Amygdala (tissue), 56 donors: ENCODE results near the gene CCDC40.
A peak's percentile ranks its signal among the peaks of the same experiment; 100 is the strongest.

ENCODE experiments used
- DNase-seq, 56 donors: peaks; one replicate each; lab custom pipeline; 2025; lab: John Stamatoyannopoulos, UW

The CCDC40 gene

GRCh38 chr17:80123791-80124190, 87.3 kb downstream of the CCDC40 start:
- DNase-seq: no peak

GRCh38 chr17:80124351-80124981, 88.0 kb downstream of the CCDC40 start:
- DNase-seq: no peak

GRCh38 chr17:80125656-80126448, 89.4 kb downstream of the CCDC40 start:
- no peak for DNase-seq

- no peak for DNase-seq
Observed at GRCh38 chr17:80126449-80126715, 89.9 kb downstream of the CCDC40 start.

GRCh38 chr17:80129006-80129565, 92.6 kb downstream of the CCDC40 start:
- DNase-seq: no peak

- DNase-seq: no peak
Observed at GRCh38 chr17:80130992-80131391, 94.5 kb downstream of the CCDC40 start.

- no peak for DNase-seq
Observed at GRCh38 chr17:80132906-80133625, 96.6 kb downstream of the CCDC40 start.

GRCh38 chr17:80133626-80133970, 97.2 kb downstream of the CCDC40 start:
- DNase-seq: no peak

GRCh38 chr17:80137131-80137530, 100.7 kb downstream of the CCDC40 start:
- DNase-seq: no peak

- DNase-seq: no peak
Observed at GRCh38 chr17:80138856-80139426, 102.5 kb downstream of the CCDC40 start.

GRCh38 chr17:80141463-80142165, 105.2 kb downstream of the CCDC40 start:
- DNase-seq: no peak

- DNase-seq: no peak
Observed at GRCh38 chr17:80142929-80143328, 106.5 kb downstream of the CCDC40 start.

GRCh38 chr17:80145076-80146075, 108.9 kb downstream of the CCDC40 start:
- no peak for DNase-seq

- peak in 10 of 56 donors; percentile 4 to 66 (median 51) for DNase-seq
Observed at GRCh38 chr17:80146121-80147034, 109.9 kb downstream of the CCDC40 start.

GRCh38 chr17:80147035-80147822, 110.8 kb downstream of the CCDC40 start, which contains the start of gene EIF4A3:
EIF4A3 (minus strand) TSS chr17:80147128; CDS start chr17:80146961, 167 bp downstream.
- DNase-seq: peak; percentile 60 to 99 (median 96)
